ENCODE results near the gene MED27.

Gene MED27

DNA sequence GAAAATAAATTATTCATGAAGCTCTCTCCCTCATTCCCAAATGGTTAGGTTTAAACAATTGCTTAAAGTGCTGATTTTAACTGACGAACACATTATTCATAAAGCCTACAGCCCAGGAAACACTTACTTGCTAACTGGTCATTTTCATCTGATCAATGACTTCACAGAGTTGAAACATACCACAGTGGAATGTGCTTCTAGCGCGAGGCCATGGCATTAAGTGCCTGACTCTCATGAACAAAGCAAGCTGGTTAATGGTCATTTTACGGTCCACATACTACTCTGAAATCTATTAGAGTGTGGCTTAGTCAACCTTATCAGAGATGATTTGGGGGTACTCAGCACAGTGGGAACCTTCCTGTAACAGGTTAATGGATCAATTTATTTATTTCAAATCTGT, 114.6 kb downstream of the MED27 start:
- no peak for DNase-seq (ENCODE audit: low read depth)
- TF ChIP-seq, protein P1, sequence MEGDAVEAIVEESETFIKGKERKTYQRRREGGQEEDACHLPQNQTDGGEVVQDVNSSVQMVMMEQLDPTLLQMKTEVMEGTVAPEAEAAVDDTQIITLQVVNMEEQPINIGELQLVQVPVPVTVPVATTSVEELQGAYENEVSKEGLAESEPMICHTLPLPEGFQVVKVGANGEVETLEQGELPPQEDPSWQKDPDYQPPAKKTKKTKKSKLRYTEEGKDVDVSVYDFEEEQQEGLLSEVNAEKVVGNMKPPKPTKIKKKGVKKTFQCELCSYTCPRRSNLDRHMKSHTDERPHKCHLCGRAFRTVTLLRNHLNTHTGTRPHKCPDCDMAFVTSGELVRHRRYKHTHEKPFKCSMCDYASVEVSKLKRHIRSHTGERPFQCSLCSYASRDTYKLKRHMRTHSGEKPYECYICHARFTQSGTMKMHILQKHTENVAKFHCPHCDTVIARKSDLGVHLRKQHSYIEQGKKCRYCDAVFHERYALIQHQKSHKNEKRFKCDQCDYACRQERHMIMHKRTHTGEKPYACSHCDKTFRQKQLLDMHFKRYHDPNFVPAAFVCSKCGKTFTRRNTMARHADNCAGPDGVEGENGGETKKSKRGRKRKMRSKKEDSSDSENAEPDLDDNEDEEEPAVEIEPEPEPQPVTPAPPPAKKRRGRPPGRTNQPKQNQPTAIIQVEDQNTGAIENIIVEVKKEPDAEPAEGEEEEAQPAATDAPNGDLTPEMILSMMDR (IDR thresholded peaks at IDR 0.05; ENCODE audit: control insufficient read depth, extremely low read depth, insufficient read depth), result no peak
- H3K4me3 ChIP-seq (ENCODE audit: low read depth, low read length), result no peak overlapping the region

DNA sequence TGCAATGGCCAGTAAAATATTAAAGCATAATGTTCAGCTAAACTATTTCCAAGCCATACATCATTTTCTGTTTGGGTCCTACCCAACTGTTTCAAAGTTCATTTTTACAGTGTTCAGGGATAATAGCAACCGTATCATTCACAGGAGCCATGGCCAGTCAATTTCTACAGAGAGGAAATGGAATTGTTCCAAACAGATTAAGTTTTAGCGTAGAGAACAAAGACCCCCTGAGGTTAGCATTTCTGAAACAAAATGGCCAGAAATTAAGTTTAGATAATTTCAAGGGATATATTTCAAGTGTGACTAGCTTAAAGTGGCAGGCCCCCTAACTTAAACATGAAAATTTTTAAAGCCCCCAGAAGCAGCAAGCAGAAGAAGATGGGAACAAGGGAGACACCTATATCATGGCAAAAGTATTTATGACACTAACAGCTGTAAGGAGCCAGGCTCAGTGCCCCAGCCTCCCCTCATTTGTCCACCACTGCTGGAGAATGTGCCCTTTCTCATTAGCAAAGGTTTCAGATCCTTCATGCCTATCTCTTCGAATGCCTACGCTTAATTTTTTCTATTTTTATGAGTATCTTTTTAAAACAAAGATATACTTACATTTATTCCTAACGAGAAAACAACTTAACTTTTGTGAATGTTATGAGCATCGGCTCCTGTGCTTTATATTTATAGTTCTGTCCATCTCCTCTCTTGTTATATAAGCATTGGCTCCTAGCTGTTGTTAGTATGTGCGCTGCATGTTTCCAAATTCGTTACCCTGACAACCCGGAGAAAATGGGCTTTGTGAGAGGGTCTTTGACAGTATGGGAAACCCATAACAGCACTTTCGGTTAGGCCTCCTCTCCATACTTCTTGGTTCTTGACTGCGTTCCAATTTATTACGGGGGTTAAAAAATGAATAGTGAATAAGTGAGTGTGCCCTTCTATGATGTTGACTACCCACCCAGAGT, 116.3 kb downstream of the MED27 start:
- TF ChIP-seq, protein P1 (IDR thresholded peaks at IDR 0.05; ENCODE audit: control insufficient read depth, extremely low read depth, insufficient read depth), result no peak
- DNase-seq (ENCODE audit: low read depth), result no peak
- no peak overlapping the region for H3K4me3 ChIP-seq (ENCODE audit: low read depth, low read length)

DNA sequence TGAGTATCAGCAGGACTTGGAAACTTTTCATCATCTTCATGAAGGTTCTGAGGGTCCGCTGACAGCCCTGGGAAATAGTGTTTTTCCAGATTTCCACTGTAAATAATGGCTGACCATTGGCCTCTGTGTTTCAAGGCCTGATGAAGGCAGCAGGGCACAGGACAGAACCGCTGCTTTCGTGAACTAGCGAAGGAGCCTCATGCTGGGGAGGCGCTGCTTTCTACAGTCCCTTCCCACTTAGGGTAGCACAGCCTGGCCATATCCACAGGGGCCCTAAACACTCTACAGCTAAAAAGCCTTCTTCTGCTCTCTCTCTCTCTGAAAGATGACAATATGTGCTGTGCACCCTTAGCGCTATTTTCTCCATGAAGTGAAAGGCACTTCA, 118.2 kb downstream of the MED27 start:
- TF ChIP-seq, protein P1 (IDR thresholded peaks at IDR 0.05; ENCODE audit: control insufficient read depth, extremely low read depth, insufficient read depth), result no peak
- no peak overlapping the region for H3K4me3 ChIP-seq (ENCODE audit: low read depth, low read length)
- no peak for DNase-seq (ENCODE audit: low read depth)

DNA sequence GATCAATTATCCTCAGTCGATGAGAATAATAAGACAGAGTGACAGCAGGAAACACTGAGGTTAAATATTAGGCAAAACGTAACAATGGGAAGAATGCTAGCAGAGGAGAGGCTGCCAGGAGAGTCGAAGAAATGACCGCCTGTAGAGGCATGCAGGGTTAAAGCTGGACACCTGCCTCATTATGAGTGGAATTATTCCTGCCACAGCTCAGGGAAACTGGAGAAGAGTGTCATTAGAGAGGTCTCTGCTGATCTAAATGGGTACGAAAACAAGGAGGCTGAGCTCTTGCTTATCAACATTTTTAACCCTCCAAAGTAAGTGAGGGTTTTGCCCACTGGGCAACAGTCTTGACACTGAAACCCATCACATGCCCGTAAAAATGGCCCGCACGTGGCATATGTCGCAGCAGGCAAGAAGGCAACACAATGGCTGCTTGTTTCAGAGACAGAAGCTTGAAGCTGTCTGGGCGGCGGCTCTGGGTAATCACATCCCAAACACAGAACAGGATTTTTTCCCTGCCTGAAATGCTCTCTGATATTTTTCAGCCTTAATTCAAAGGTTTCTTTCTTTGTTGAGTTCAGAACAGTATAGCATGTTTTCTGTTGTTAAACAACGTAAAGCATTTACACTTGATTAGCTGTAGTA, 118.7 kb downstream of the MED27 start:
- TF ChIP-seq, protein P1 (IDR thresholded peaks at IDR 0.05; ENCODE audit: control insufficient read depth, extremely low read depth, insufficient read depth), result no peak
- DNase-seq (ENCODE audit: low read depth), result no peak
- H3K4me3 ChIP-seq (ENCODE audit: low read depth, low read length), result no peak overlapping the region

DNA sequence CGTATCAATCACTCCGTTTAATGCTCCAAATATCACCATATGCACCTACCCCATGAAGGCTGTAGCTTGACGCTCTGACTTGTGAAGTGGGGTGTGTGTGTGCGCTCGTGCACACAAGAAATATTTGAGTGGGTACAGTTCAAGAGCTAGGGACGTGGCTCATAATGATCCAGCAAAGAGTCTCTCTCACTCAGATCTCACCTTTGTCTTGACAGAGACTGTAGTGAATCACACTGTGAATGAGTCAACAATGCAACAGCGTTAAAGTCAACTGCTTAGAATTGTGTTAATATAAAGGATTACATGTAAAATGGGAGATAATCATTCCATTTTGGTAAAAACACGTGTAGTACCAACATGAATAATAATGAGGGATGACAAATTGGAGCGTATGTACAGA, 119.4 kb downstream of the MED27 start:
- no peak for DNase-seq (ENCODE audit: low read depth)

DNA sequence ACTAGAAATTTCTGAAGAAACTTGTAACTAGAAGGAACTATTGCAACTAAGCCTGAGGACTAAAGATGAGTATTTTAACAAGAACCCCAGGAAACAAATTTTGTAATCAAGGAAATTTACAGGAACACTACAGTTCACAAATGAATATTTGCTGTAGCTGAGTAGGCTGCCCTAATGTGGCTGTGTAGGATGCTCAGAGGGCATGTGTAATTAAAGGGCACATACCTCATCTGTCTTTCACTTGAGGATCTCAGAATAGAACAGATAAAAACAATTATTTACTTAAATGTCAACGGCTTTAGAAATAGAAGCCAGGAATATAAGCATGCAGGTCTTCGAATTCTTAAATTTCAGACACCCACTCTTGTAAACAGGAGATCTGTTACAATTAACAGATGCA, 119.8 kb downstream of the MED27 start:
- H3K4me3 ChIP-seq (ENCODE audit: low read depth, low read length), result no peak overlapping the region
- TF ChIP-seq, protein P1 (IDR thresholded peaks at IDR 0.05; ENCODE audit: control insufficient read depth, extremely low read depth, insufficient read depth), result no peak
- no peak for DNase-seq (ENCODE audit: low read depth)

More for the DNA sequence above, 119.4 kb downstream of the MED27 start:
- H3K4me3 ChIP-seq (ENCODE audit: low read depth, low read length), result no peak overlapping the region
- TF ChIP-seq, protein P1 (IDR thresholded peaks at IDR 0.05; ENCODE audit: control insufficient read depth, extremely low read depth, insufficient read depth), result no peak
